A549 (cell line): ENCODE results near the gene LGALS7. TPM values are rescaled to one million over a fixed set of nuclear protein-coding genes. Genes with fewer than 3 reads are reported as not detected.
"Not testable (repeated sequence)": the region's sequence is repeated elsewhere in the genome, so short reads cannot be mapped to it uniquely, and the experiment has no call there.

Experiments
- ATAC-seq, 2 experiments: fragments of 200-7000 bp in 1 of 2; fragments of >200 bp in 1 of 2; cut with Nextera tagmentation in 1 of 2; cut with Tn5 transposase in 1 of 2; 3 replicates each; pipeline versions ENCODE4 v1.8.0 to v1.9.1; 2018 to 2020; ENCODE audit warnings: mild to moderate bottlenecking in 1 of 2, moderate library complexity in 1 of 2
- CTCF ChIA-PET: fragments of 300-600 bp; sonication (Branson Sonifier 250); formaldehyde crosslinking; extraction: SDS; loops from one replicate; lab custom pipeline; 2021; ENCODE audit warnings: antibody characterized with exemption, inconsistent platforms; lab: Yijun Ruan, JAX
- POLR2A ChIA-PET: fragments of 350-600 bp; formaldehyde crosslinking; extraction: SDS; loops from one replicate; lab custom pipeline; 2021; ENCODE audit warnings: antibody characterized with exemption, inconsistent platforms; lab: Yijun Ruan, JAX
- DNase-seq, 2 experiments: peaks; one replicate each; pipeline versions ENCODE4 v3.0.0 to v3.0.0-alpha.2; 2011 to 2016; ENCODE audit warnings: low read depth in 1 of 2, low spot score in 1 of 2
- FAIRE-seq: peaks from 2 replicates; lab custom pipeline; 2011; peaks lifted over from hg19 to GRCh38; lab: Jason Lieb, UNC
- H3K27ac ChIP-seq, 2 experiments: fragments of >200 bp; sonication (Bioruptor Twin); formaldehyde crosslinking; 3 replicates each; pipeline ENCODE4 v1.5.1; 2016 to 2017
- H3K4me1 ChIP-seq: fragments of >200 bp; sonication (Bioruptor Twin); formaldehyde crosslinking; 3 replicates; pipeline ENCODE4 v1.6.1; 2016
- H3K4me2 ChIP-seq: fragments of >200 bp; sonication (Bioruptor Twin); formaldehyde crosslinking; 3 replicates; pipeline ENCODE4 v1.6.1; 2016
- H3K4me3 ChIP-seq: fragments of >200 bp; sonication (Bioruptor Twin); formaldehyde crosslinking; 3 replicates; pipeline ENCODE4 v1.5.1; 2016
- H3K9me3 ChIP-seq: fragments of >200 bp; sonication (Bioruptor Twin); formaldehyde crosslinking; 3 replicates; pipeline ENCODE4 v1.6.1; 2016
- CHD2 ChIP-seq: fragments of 150-350 bp; IDR thresholded peaks from 2 replicates; pipeline ENCODE4 v1.6.1; 2014; ENCODE audit warnings: low read length; ENCODE audit not compliant: partially characterized antibody
- ELK1 ChIP-seq: fragments of 150-350 bp; IDR thresholded peaks from 2 replicates; pipeline ENCODE4 v1.6.1; 2014; ENCODE audit warnings: low read depth, mild to moderate bottlenecking, low read length
- GATA3 ChIP-seq: IDR thresholded peaks from 2 replicates; pipeline ENCODE4 v1.6.1; 2012; ENCODE audit warnings: borderline replicate concordance
- HOXB13 ChIP-seq: fragments of 250-450 bp; sonication (Bioruptor Pico); IDR thresholded peaks from 2 replicates; pipeline ENCODE4 v1.5.0; 2020; ENCODE audit warnings: low read depth, mild to moderate bottlenecking, moderate library complexity
- JUN ChIP-seq, 2 experiments: fragments of >200 bp; sonication (Bioruptor Twin); formaldehyde crosslinking; IDR thresholded peaks; 2 replicates in 1 of 2; 3 replicates in 1 of 2; pipeline ENCODE4 v1.6.1; 2016 to 2017
- NR3C1 ChIP-seq: fragments of >200 bp; sonication (Bioruptor Twin); formaldehyde crosslinking; IDR thresholded peaks from 3 replicates; pipeline ENCODE4 v1.6.1; 2017
- PBX3 ChIP-seq: IDR thresholded peaks from 2 replicates; pipeline ENCODE4 v1.6.1; 2012
- POLR2AphosphoS2 ChIP-seq: conservative IDR thresholded peaks from 2 replicates; pipeline ENCODE4 v1.6.1; 2012; ENCODE audit warnings: low read length, improper control_type of control experiment, inconsistent platforms
- REST ChIP-seq: fragments of 200-600 bp; sonication (generic); IDR thresholded peaks from 2 replicates; pipeline ENCODE4 v1.6.1; 2016; ENCODE audit warnings: antibody characterized with exemption, mild to moderate bottlenecking, moderate library complexity
- TFCP2L1 ChIP-seq: fragments of 250-450 bp; sonication (Bioruptor Pico); IDR thresholded peaks from 2 replicates; pipeline ENCODE4 v1.5.0; 2021; ENCODE audit warnings: mild to moderate bottlenecking
- WGBS: methylation state at CpG from one replicate; pipeline ENCODE4 v1.1.6; 2017; ENCODE audit errors: missing lambda C conversion rate; 5-methylcytosine and 5-hydroxymethylcytosine counted together
- polyA plus RNA-seq, 4 experiments: library from polyadenylated mRNA; depleted of rRNA in 3 of 4; stranded (reverse); fragments of >200 nt; fragmentation: RNase III in 1 of 4; extraction: RNeasy Plus Mini Kit Qiagen cat#74134 plus additional on column Dnase treatment in 1 of 4; gene quantifications; 2 replicates in 3 of 4; 3 replicates in 1 of 4; pipeline ENCODE4 v1.2.3, GENCODE V29; 2011 to 2017

The LGALS7 gene
- polyA plus RNA-seq, 2 of the 4 experiments (the other 2 are of a cell fraction): not detected

- ATAC-seq (peak; percentile 17 to 44; a peak in 3 of 6 replicates), FAIRE-seq (no peak), DNase-seq (no peak)
- Histone ChIP-seq H3K4me3 (no peak overlapping the region), H3K4me2 (no peak overlapping the region), H3K4me1 (peaks cover 19% of the 10 kb centered on the region), H3K9me3 (no peaks in the 10 kb centered on the region), H3K27ac (no peak overlapping the region)
- POLR2A ChIA-PET: interaction anchor here (1.0 to 1.4 kb wide), 2 partner anchors 13 to 14 kb away, joined by 3 to 7 read pairs; no protein-coding TSS in a partner anchor
- CTCF ChIA-PET: interaction anchor here (1.0 to 2.0 kb wide), 6 partner anchors 13 to 412 kb away, joined by 3 to 6 read pairs (median 3); partner anchors contain the start of gene FAM98C
- WGBS: 91% methylated on average over 34 of the region's 34 CpGs
- no peak for TF ChIP-seq POLR2AphosphoS2
- TF ChIP-seq PBX3: 0 out of 2 replicates have a peak, but pooled peaks have one; percentile 33
- TF ChIP-seq TFCP2L1 (CRISPR knock-in tag): no peak
- no peak for TF ChIP-seq GATA3
- TF ChIP-seq ELK1: no peak
- no peak for TF ChIP-seq NR3C1
- TF ChIP-seq JUN (IDR thresholded peaks at IDR 0.05): peak in 1 of 2 experiments; percentile 24; a peak in 1 of 5 replicates
These were observed 42.0 kb upstream of the LGALS7 start for GRCh38 chr19:38815059-38816001.

- H3K27ac ChIP-seq, H3K4me3 ChIP-seq, DNase-seq, H3K4me1 ChIP-seq, FAIRE-seq, H3K9me3 ChIP-seq, ATAC-seq, H3K4me2 ChIP-seq: not testable (repeated sequence)
- CTCF ChIA-PET: interaction anchor here (0.7 to 2.0 kb wide), 5 partner anchors 12 to 300 kb away, joined by 3 to 7 read pairs (median 4); partner anchors contain the start of genes MRPS12 and SARS2
- POLR2A ChIA-PET: interaction anchor here (0.9 to 1.4 kb wide), 4 partner anchors 12 to 25 kb away, joined by 3 to 7 read pairs (median 4); partner anchors contain the start of gene ECH1
- WGBS: 85% methylated on average over 2 of the region's 2 CpGs
These were observed 40.6 kb upstream of the LGALS7 start for GRCh38 chr19:38813932-38814331.

- no peak for ATAC-seq
- Histone ChIP-seq H3K27ac (peak overlapping the region in 1 of 2 experiments; percentile 20; a peak in 2 of 6 replicates), H3K4me1 (peaks cover 9% of the 10 kb centered on the region), H3K9me3 (no peaks in the 10 kb centered on the region), H3K4me2 (no peak overlapping the region), H3K4me3 (no peak overlapping the region)
- CTCF ChIA-PET: interaction anchor here (0.9 to 2.0 kb wide), 5 partner anchors 52 to 178 kb away, joined by 3 to 7 read pairs (median 3); partner anchors contain the start of genes MRPS12 and SARS2
- DNase-seq: no peak
- FAIRE-seq: peak; percentile 77
- TF ChIP-seq CHD2 (no peak), REST (no peak), HOXB13 (CRISPR knock-in tag) (no peak)
- POLR2A ChIA-PET: interaction anchor here (0.6 to 0.9 kb wide), 3 partner anchors 25 to 83 kb away, joined by 3 read pairs; no protein-coding TSS in a partner anchor
- WGBS: 89% methylated on average over 6 of the region's 6 CpGs
These were observed 40.0 kb upstream of the LGALS7 start for GRCh38 chr19:38813323-38813722.
